Esophagus muscularis mucosa (tissue), 4 donors: ENCODE measurements around the gene STK36. TPM values are rescaled to one million over a fixed set of nuclear protein-coding genes. Genes with fewer than 3 reads are reported as not detected.
A peak's percentile ranks its signal among the peaks of the same experiment; 100 is the strongest.

Source experiments
- DNase-seq: peaks from one replicate; pipeline ENCODE4 v3.0.0-alpha.2; 2017; ENCODE audit errors: extremely low spot score
- H3K27ac ChIP-seq, 4 donors: fragments of 200-600 bp; sonication (generic); replicated peaks in 1 of 4; 1 replicate in 3 of 4; 2 replicates in 1 of 4; pipeline ENCODE4 v1.5.1; 2016 to 2019; ENCODE audit warnings: mild to moderate bottlenecking in 1 of 4
- H3K27me3 ChIP-seq, 4 donors: fragments of 200-600 bp; sonication (generic); one replicate each; pipeline versions ENCODE4 v1.5.1 to v1.6.0; 2016 to 2019
- H3K36me3 ChIP-seq, 4 donors: fragments of 200-600 bp; sonication (generic); one replicate each; pipeline ENCODE4 v1.5.1; 2016 to 2019
- H3K4me1 ChIP-seq, 4 donors: fragments of 200-600 bp; sonication (generic); one replicate each; pipeline ENCODE4 v1.5.1; 2016 to 2019
- H3K4me3 ChIP-seq, 4 donors: fragments of 200-600 bp; sonication (generic); 1 replicate in 2 of 4; 2 replicates in 2 of 4; pipeline ENCODE4 v1.5.1; 2016 to 2019; ENCODE audit warnings: mild to moderate bottlenecking in 4 of 4, moderate library complexity in 1 of 4
- H3K9me3 ChIP-seq, 4 donors: fragments of 200-600 bp; sonication (generic); 1 replicate in 3 of 4; 2 replicates in 1 of 4; pipeline ENCODE4 v1.5.1; 2016 to 2019
- EP300 ChIP-seq: sonication (generic); formaldehyde crosslinking; IDR thresholded peaks from one replicate; pipeline ENCODE4 v1.6.1; 2017; ENCODE audit warnings: antibody characterized with exemption
- POLR2A ChIP-seq: fragments of 450-650 bp; IDR thresholded peaks from one replicate; pipeline ENCODE4 v1.6.1; 2017; ENCODE audit warnings: antibody characterized with exemption, moderate library complexity, mild to moderate bottlenecking, low read depth
- POLR2AphosphoS5 ChIP-seq, 2 donors: sonication (generic); formaldehyde crosslinking; IDR thresholded peaks; one replicate each; pipeline ENCODE4 v1.6.1; 2017; ENCODE audit warnings: antibody characterized with exemption in 2 of 2
- WGBS: methylation state at CpG from one replicate; pipeline ENCODE4 v1.1.5; 2018; 5-methylcytosine and 5-hydroxymethylcytosine counted together
- intact Hi-C: fragments of 100-400 bp; cut with DNase I; formaldehyde crosslinking; loops from one replicate; pipeline ENCODE4 v1.15.1; 2023
- total RNA-seq, 4 donors: library from RNA; depleted of rRNA; stranded (reverse); fragments of >200 nt; gene quantifications; one replicate each; pipeline versions ENCODE4 v1.1.0 to v1.2.1, GENCODE V29; 2016
- TF ChIP-seq, protein P1 (sequence below), 3 experiments: fragments of 200-600 bp in 2 of 3; fragments of 450-650 bp in 1 of 3; sonication (generic) in 2 of 3; IDR thresholded peaks; one replicate each; pipeline ENCODE4 v1.5.1; 2017 to 2019; ENCODE audit warnings: antibody characterized with exemption in 3 of 3, mild to moderate bottlenecking in 2 of 3, moderate library complexity in 1 of 3

Gene STK36
- total RNA-seq, 4 donors from 2014 or later, result 12.1 to 19.1 (median 14.8) TPM

DNA sequence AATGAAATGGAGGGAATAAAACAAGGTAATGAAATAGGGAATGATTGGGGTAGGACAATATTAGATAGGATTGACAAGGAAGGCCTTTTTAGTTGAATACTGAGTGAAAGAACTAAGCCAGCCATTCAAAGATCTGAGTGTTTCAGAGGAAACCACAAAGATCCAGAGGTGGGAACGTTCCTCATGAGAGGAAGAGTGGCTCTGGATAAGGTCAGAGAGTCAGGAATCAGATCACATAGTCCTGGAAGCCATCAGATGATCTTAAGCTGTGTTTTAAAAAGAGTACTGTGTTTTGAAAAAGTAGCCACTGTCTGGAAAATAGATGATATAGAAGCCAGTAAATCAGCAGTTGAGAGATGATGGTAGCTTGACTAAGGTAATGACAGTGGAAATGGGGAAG lies 50.5 kb downstream of the STK36 start:
- no peak for DNase-seq
- intact Hi-C loops, result no loop called here
- no peaks in the 10 kb centered on the region for H3K27me3 ChIP-seq
- WGBS, result 52% methylated on average over 1 of the region's 1 CpG
- H3K9me3 ChIP-seq, result peaks cover 0 to 14% (median 6%) of the 10 kb centered on the region in 4 donors
- H3K4me3 ChIP-seq, result no peak overlapping the region
- H3K27ac ChIP-seq, result no peak overlapping the region
- H3K36me3 ChIP-seq, result peaks cover 0 to 4% (median 0%) of the 10 kb centered on the region in 4 donors
- H3K4me1 ChIP-seq, result peaks cover 0 to 9% (median 4%) of the 10 kb centered on the region in 4 donors
- TF ChIP-seq EP300 (no peak), POLR2A (no peak), POLR2AphosphoS5 (IDR thresholded peaks at IDR 0.05) (no peak)
- TF ChIP-seq, protein P1, sequence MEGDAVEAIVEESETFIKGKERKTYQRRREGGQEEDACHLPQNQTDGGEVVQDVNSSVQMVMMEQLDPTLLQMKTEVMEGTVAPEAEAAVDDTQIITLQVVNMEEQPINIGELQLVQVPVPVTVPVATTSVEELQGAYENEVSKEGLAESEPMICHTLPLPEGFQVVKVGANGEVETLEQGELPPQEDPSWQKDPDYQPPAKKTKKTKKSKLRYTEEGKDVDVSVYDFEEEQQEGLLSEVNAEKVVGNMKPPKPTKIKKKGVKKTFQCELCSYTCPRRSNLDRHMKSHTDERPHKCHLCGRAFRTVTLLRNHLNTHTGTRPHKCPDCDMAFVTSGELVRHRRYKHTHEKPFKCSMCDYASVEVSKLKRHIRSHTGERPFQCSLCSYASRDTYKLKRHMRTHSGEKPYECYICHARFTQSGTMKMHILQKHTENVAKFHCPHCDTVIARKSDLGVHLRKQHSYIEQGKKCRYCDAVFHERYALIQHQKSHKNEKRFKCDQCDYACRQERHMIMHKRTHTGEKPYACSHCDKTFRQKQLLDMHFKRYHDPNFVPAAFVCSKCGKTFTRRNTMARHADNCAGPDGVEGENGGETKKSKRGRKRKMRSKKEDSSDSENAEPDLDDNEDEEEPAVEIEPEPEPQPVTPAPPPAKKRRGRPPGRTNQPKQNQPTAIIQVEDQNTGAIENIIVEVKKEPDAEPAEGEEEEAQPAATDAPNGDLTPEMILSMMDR (IDR thresholded peaks at IDR 0.05), result no peak

DNA sequence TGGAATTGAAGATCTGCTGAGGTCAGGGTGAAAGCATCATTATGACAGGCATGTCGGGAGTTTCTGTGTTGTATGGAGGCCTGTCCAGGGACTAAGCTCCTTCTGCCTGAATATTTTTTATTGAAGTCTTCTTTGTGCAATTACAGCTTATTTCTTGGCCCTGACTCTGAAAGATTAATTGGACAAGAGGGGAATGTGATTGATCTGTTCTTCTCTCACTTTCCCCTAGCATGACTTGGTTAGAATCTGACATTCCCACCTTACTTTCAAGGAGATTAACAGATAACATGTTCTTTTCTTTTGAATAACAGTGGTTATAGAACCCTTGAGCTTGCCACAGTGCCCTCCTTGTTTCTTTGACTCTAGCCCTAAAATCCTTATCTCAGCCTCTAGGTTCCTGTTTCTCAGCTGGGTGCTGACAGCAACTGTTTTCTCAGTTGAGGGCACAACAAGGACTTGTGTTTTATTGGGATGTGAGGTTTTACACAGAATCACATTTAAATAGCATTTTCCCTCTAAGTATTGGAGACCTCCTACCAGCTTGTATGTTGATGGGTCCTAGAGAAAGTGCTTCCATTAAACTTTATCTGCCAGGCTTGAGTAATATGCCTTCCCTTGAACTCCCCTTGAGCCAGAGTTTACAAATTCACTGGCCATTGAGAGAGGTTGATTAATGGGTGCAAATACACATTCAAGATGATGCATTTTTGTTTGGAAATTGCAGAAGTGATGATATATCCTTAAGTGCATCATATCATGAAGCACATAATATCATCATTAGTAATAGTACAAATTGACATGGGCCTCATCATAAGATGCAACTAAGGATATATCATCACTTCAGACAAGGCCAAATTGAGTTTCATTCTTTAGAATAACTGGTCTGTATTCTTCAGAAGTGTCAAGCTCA lies 51.2 kb downstream of the STK36 start:
- Histone ChIP-seq H3K4me1 (peaks cover 0 to 9% (median 2%) of the 10 kb centered on the region in 4 donors), H3K4me3 (no peak overlapping the region), H3K27me3 (no peaks in the 10 kb centered on the region), H3K36me3 (peaks cover 0 to 4% (median 0%) of the 10 kb centered on the region in 4 donors), H3K9me3 (peaks cover 0 to 14% (median 6%) of the 10 kb centered on the region in 4 donors), H3K27ac (no peak overlapping the region)
- no peak for DNase-seq
- no peak for TF ChIP-seq POLR2A
- TF ChIP-seq EP300, result no peak
- TF ChIP-seq, protein P1 (IDR thresholded peaks at IDR 0.05), result no peak
- 75% methylated on average over 1 of the region's 1 CpG for whole genome bisulfite sequencing
- intact Hi-C loops, result no loop called here

DNA sequence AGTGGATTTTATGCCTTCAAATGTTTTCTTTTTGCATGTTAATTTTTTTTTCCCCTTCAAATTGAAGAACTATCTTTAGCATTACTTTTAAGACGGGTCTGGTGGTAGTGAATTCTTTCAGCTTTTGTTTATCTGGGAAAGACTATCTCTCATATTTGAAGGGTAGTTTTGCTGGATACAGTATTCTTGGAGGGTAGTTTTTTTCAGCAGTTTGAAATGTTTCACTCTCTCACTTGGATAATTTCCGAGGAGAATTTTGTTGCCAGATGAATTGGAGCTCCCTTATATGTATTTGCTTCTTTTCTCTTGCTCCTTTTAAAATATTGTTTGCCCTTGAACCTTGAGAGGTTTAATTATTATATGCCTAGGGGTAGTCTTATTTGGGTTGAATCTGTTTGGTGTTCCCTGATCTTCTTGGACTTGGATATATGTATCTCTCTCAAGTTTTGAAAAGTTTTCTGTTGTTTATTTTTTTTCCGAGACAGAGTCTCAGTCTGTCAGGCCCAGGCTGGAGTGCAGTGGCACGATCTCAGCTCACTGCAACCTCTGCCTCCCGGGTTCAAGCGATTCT lies 54.2 kb downstream of the STK36 start:
- Histone ChIP-seq H3K4me3 (no peak overlapping the region), H3K27me3 (no peaks in the 10 kb centered on the region), H3K4me1 (peaks cover 0 to 14% (median 2%) of the 10 kb centered on the region in 4 donors), H3K9me3 (peaks cover 0 to 14% (median 6%) of the 10 kb centered on the region in 4 donors), H3K27ac (no peak overlapping the region), H3K36me3 (peaks cover 0 to 7% (median 2%) of the 10 kb centered on the region in 4 donors)
- intact Hi-C loops, result no loop called here
- DNase-seq, result no peak
- WGBS, result 98% methylated on average over 6 of the region's 6 CpGs
- no peak for TF ChIP-seq EP300
- TF ChIP-seq, protein P1 (IDR thresholded peaks at IDR 0.05), result no peak
- TF ChIP-seq POLR2AphosphoS5 (IDR thresholded peaks at IDR 0.05), result no peak
- TF ChIP-seq POLR2A, result no peak

DNA sequence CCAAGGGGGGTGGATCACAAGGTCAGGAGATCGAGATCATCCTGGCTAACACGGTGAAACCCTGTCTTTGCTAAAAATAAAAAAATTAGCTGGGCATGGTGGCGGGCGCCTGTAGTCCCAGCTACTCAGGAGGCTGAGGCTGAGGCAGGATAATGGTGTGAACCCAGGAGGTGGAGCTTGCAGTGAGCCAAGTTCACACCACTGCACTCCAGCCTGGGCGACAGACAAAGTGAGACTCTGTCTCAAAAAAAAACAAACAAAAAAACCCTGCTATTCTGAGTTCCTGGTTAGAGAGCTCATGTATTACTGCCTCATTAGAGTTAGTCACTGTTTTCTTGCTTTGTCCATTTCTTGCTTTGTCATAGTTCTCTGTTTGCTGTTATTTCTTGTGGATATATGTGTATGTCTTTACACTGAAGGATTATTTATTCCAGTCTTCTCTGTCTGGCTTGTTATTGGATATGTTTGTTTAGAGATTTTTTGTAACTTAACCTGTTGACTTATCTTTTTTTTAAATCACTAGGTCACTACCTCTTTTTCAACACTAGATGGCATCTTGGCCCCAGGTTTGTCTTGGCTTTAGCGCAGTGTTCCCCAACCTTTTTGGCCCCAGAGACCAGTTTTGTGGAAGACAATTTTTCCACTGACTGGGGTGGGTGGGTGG lies 55.7 kb downstream of the STK36 start:
- intact Hi-C loops, result no loop called here
- peaks cover 10 to 25% (median 15%) of the 10 kb centered on the region in 4 donors for H3K4me1 ChIP-seq
- no peak overlapping the region for H3K27ac ChIP-seq

More for the DNA sequence above, 55.7 kb downstream of the STK36 start:
- H3K4me3 ChIP-seq, result no peak overlapping the region
- WGBS, result 94% methylated on average over 6 of the region's 6 CpGs
- no peak for TF ChIP-seq POLR2A
- TF ChIP-seq, protein P1 (IDR thresholded peaks at IDR 0.05), result peak in 2 of 3 experiments; percentile 12 to 43
- DNase-seq, result no peak
- no peaks in the 10 kb centered on the region for H3K27me3 ChIP-seq
- H3K36me3 ChIP-seq, result peaks cover 0 to 7% (median 2%) of the 10 kb centered on the region in 4 donors
- H3K9me3 ChIP-seq, result peaks cover 0 to 14% (median 6%) of the 10 kb centered on the region in 4 donors
